Nephron (organoid): Measurements from ENCODE around the gene MICU2.

Experiments used
- H3K27ac Mint-ChIP-seq, 3 experiments: 2 replicates each; pipeline ENCODE4 v1.8.0; 2020; ENCODE audit warnings: mixed read lengths in 3 of 3, mild to moderate bottlenecking in 2 of 3, moderate library complexity in 1 of 3
- H3K27me3 Mint-ChIP-seq: 2 replicates; pipeline ENCODE4 v1.8.0; 2021; ENCODE audit warnings: low read depth, mild to moderate bottlenecking, moderate library complexity, mixed read lengths
- H3K36me3 Mint-ChIP-seq: 2 replicates; pipeline ENCODE4 v1.8.0; 2020; ENCODE audit warnings: low read depth, mixed read lengths
- H3K4me1 Mint-ChIP-seq: 2 replicates; pipeline ENCODE4 v1.8.0; 2020; ENCODE audit warnings: mixed read lengths
- H3K4me3 Mint-ChIP-seq, 3 experiments: 2 replicates each; pipeline ENCODE4 v1.8.0; 2020; ENCODE audit warnings: mild to moderate bottlenecking in 3 of 3, mixed read lengths in 3 of 3, moderate library complexity in 2 of 3
- H3K9me3 Mint-ChIP-seq: 2 replicates; pipeline ENCODE4 v1.8.0; 2020; ENCODE audit warnings: mixed read lengths
- CTCF ChIP-seq, 3 experiments: fragments of 200-600 bp; sonication (generic); IDR thresholded peaks; one replicate each; pipeline ENCODE4 v1.5.0; 2021; ENCODE audit warnings: antibody characterized with exemption in 3 of 3; ENCODE audit not compliant: unreplicated experiment in 3 of 3

Gene MICU2

GRCh38 chr13:21616205-21616866, 12.4 kb upstream of the MICU2 start:
- TF ChIP-seq CTCF (IDR thresholded peaks at IDR 0.05; ENCODE audit: unreplicated experiment in 3 of 3), result no peak
- Mint-ChIP-seq H3K4me3 (no peak overlapping the region), H3K27me3 (no peaks in the 10 kb centered on the region), H3K9me3 (no peaks in the 10 kb centered on the region), H3K36me3 (no peaks in the 10 kb centered on the region), H3K27ac (peak overlapping the region; percentile 75 to 94 (median 94)), H3K4me1 (peaks cover 25% of the 10 kb centered on the region)

GRCh38 chr13:21615427-21615826, 11.5 kb upstream of the MICU2 start:
- no peaks in the 10 kb centered on the region for H3K9me3 Mint-ChIP-seq
- no peak overlapping the region for H3K4me3 Mint-ChIP-seq
- H3K27ac Mint-ChIP-seq, result peak overlapping the region; percentile 75 to 94 (median 94)
- H3K27me3 Mint-ChIP-seq, result no peaks in the 10 kb centered on the region
- H3K4me1 Mint-ChIP-seq, result peaks cover 19% of the 10 kb centered on the region
- TF ChIP-seq CTCF (IDR thresholded peaks at IDR 0.05; ENCODE audit: unreplicated experiment in 3 of 3), result no peak
- no peaks in the 10 kb centered on the region for H3K36me3 Mint-ChIP-seq

- no peak overlapping the region for H3K4me3 Mint-ChIP-seq
- H3K27ac Mint-ChIP-seq, result peak overlapping the region in 1 of 3 experiments; percentile 31
- no peaks in the 10 kb centered on the region for H3K9me3 Mint-ChIP-seq
- TF ChIP-seq CTCF (IDR thresholded peaks at IDR 0.05; ENCODE audit: unreplicated experiment in 3 of 3), result no peak
- no peaks in the 10 kb centered on the region for H3K27me3 Mint-ChIP-seq
- H3K4me1 Mint-ChIP-seq, result peaks cover 19% of the 10 kb centered on the region
- H3K36me3 Mint-ChIP-seq, result no peaks in the 10 kb centered on the region
Measured at GRCh38 chr13:21613791-21614190, 9.8 kb upstream of the MICU2 start.

DNA sequence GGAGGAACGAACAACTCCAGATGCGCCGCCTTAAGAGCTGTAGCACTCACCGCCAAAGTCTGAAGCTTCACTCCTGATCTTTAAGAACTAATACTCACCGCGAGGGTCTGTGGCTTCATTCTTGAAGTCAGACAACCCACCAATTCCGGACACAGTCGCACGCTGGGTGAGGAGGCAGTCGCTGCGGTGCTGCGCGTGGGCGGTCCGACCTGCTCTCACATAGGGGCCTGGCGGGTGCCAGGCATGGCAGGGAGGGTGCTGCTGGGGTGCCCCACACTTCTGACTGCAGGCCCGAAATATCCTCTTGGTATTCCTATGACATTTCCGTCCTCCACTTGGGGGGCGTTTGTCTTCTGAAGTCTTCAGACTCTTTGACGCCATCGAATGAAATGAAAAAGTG, 7.4 kb upstream of the MICU2 start:
- TF ChIP-seq CTCF (IDR thresholded peaks at IDR 0.05; ENCODE audit: unreplicated experiment in 3 of 3), result no peak
- Mint-ChIP-seq H3K4me3 (no peak overlapping the region), H3K27me3 (peaks cover 3% of the 10 kb centered on the region), H3K4me1 (peaks cover 26% of the 10 kb centered on the region), H3K27ac (no peak overlapping the region), H3K9me3 (no peaks in the 10 kb centered on the region), H3K36me3 (no peaks in the 10 kb centered on the region)

- Mint-ChIP-seq H3K27ac (no peak overlapping the region), H3K4me1 (peaks cover 26% of the 10 kb centered on the region), H3K36me3 (no peaks in the 10 kb centered on the region), H3K27me3 (peaks cover 3% of the 10 kb centered on the region), H3K4me3 (no peak overlapping the region), H3K9me3 (no peaks in the 10 kb centered on the region)
- no peak for TF ChIP-seq CTCF (IDR thresholded peaks at IDR 0.05; ENCODE audit: unreplicated experiment in 3 of 3)
Measured at GRCh38 chr13:21610687-21611086, 6.7 kb upstream of the MICU2 start.

DNA sequence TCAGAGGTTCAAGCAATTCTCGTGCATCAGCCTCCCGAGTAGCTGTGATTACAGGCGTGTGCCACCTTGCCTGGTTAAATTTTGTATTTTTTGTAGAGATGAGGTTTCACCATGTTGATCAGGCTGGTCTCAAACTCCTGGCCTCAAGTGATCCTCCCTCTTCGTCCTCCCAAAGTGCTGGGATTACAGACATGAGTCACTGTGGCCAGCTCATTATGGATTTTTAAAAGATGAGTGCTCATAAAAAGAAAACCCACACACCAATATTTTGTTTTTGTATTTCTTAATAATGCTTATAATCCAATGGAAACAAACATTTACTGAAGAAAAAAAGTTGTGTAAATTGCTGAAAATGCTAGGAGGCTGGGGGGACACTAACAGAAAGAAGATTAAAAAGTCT, 5.0 kb upstream of the MICU2 start:
- Mint-ChIP-seq H3K27ac (no peak overlapping the region), H3K4me1 (peaks cover 37% of the 10 kb centered on the region), H3K36me3 (no peaks in the 10 kb centered on the region), H3K27me3 (peaks cover 3% of the 10 kb centered on the region), H3K4me3 (no peak overlapping the region), H3K9me3 (no peaks in the 10 kb centered on the region)
- TF ChIP-seq CTCF (IDR thresholded peaks at IDR 0.05; ENCODE audit: unreplicated experiment in 3 of 3), result no peak
